B cell (primary cell): Measurements from ENCODE around the gene LANCL1.

ENCODE experiments used
- CTCF ChIP-seq: fragments of 200-600 bp; IDR thresholded peaks from one replicate; pipeline ENCODE4 v1.8.0; 2022; ENCODE audit warnings: antibody characterized with exemption, mild to moderate bottlenecking
- EZH2 ChIP-seq: IDR thresholded peaks from 2 replicates; pipeline ENCODE4 v1.6.1; 2012; ENCODE audit warnings: borderline replicate concordance, low read depth, mild to moderate bottlenecking, moderate library complexity, low read length; ENCODE audit not compliant: insufficient read depth, poor library complexity, severe bottlenecking

- TF ChIP-seq CTCF = no peak
- no peak for TF ChIP-seq EZH2
These were observed 39.4 kb upstream of the LANCL1 start for GRCh38 chr2:210515911-210516310.
